H1 (cell line): Measurements from ENCODE around the gene HS1BP3. TPM values are rescaled to one million over a fixed set of nuclear protein-coding genes. Genes with fewer than 3 reads are reported as not detected.

Experiments
- CTCF ChIA-PET: fragments of 300-600 bp; sonication (Branson Sonifier 250); formaldehyde crosslinking; loops from one replicate; lab custom pipeline; 2021; ENCODE audit not compliant: partially characterized antibody; lab: Charles Lee
- POLR2A ChIA-PET: fragments of 300-600 bp; sonication (Branson Sonifier 250); formaldehyde crosslinking; loops from one replicate; lab custom pipeline; 2021; ENCODE audit warnings: inconsistent platforms; ENCODE audit not compliant: partially characterized antibody; lab: Charles Lee
- DNase-seq, 2 experiments: peaks; one replicate each; pipeline versions ENCODE4 v3.0.0 to v3.0.0-alpha.2; 2010 to 2022; ENCODE audit warnings: low spot score in 2 of 2, low read depth in 1 of 2, mixed read lengths in 1 of 2
- FAIRE-seq: peaks from 2 replicates; lab custom pipeline; 2011; peaks lifted over from hg19 to GRCh38; lab: Jason Lieb, UNC
- H2AFZ ChIP-seq: 2 replicates; pipeline ENCODE4 v1.8.1; 2012; ENCODE audit warnings: low read length, inconsistent platforms
- H2AK5ac ChIP-seq: 2 replicates; pipeline ENCODE4 v1.6.1; 2013; ENCODE audit warnings: low read depth, low read length
- H2BK120ac ChIP-seq: replicated peaks from 2 replicates; pipeline ENCODE3; 2013; ENCODE audit warnings: low read depth, low read length, inconsistent platforms
- H2BK12ac ChIP-seq: 2 replicates; pipeline ENCODE4 v1.6.1; 2013; ENCODE audit warnings: low read depth, low read length
- H2BK15ac ChIP-seq: 2 replicates; pipeline ENCODE4 v1.6.1; 2013; ENCODE audit warnings: low read length
- H2BK20ac ChIP-seq: 2 replicates; pipeline ENCODE4 v1.6.1; 2013; ENCODE audit warnings: low read length
- H2BK5ac ChIP-seq: 2 replicates; pipeline ENCODE4 v1.6.1; 2013; ENCODE audit warnings: low read depth, low read length
- H3K14ac ChIP-seq: 2 replicates; pipeline ENCODE4 v1.6.1; 2013; ENCODE audit warnings: inconsistent platforms; ENCODE audit not compliant: insufficient read length
- H3K18ac ChIP-seq: 2 replicates; pipeline ENCODE4 v1.6.1; 2013; ENCODE audit warnings: low read length; ENCODE audit errors: extremely low read depth
- H3K23ac ChIP-seq: 2 replicates; pipeline ENCODE4 v1.6.1; 2013; ENCODE audit warnings: inconsistent platforms; ENCODE audit not compliant: insufficient read length
- H3K23me2 ChIP-seq: 2 replicates; pipeline ENCODE4 v1.6.1; 2013; ENCODE audit warnings: low read depth, low read length
- H3K27ac ChIP-seq: 2 replicates; pipeline ENCODE4 v1.6.1; 2011; ENCODE audit warnings: low read depth, low read length, inconsistent platforms
- H3K27me3 ChIP-seq, 4 experiments: replicated peaks in 1 of 4; 1 replicate in 1 of 4; 2 replicates in 3 of 4; pipeline versions ENCODE4 v1.6.1 to v1.8.1; 2011 to 2013; ENCODE audit warnings: low read length in 3 of 4, mild to moderate bottlenecking in 3 of 4, inconsistent platforms in 2 of 4, mixed read lengths in 2 of 4, moderate library complexity in 1 of 4; ENCODE audit not compliant: control insufficient read depth in 3 of 4, insufficient read depth in 3 of 4; ENCODE audit errors: extremely low read depth in 1 of 4
- H3K36me3 ChIP-seq, 4 experiments: 2 replicates each; pipeline versions ENCODE4 v1.6.1 to v1.8.1; 2011 to 2013; ENCODE audit warnings: mild to moderate bottlenecking in 4 of 4, low read length in 3 of 4, moderate library complexity in 2 of 4, control low read depth in 1 of 4, inconsistent platforms in 1 of 4; ENCODE audit not compliant: insufficient read depth in 4 of 4, control insufficient read depth in 2 of 4
- H3K4ac ChIP-seq: replicated peaks from 2 replicates; pipeline ENCODE3; 2013; ENCODE audit warnings: low read length, low read depth, mixed read lengths, inconsistent platforms; ENCODE audit not compliant: insufficient read length
- H3K4me1 ChIP-seq, 4 experiments: replicated peaks in 1 of 4; 1 replicate in 1 of 4; 2 replicates in 3 of 4; pipeline versions ENCODE4 v1.6.1 to v1.8.1; 2011 to 2013; ENCODE audit warnings: low read length in 3 of 4, inconsistent platforms in 2 of 4, mixed read lengths in 1 of 4; ENCODE audit not compliant: insufficient read depth in 4 of 4, control insufficient read depth in 3 of 4
- H3K4me2 ChIP-seq, 2 experiments: 2 replicates each; pipeline versions ENCODE4 v1.6.1 to v1.8.1; 2011 to 2013; ENCODE audit warnings: low read depth in 2 of 2, low read length in 2 of 2, control low read depth in 1 of 2, inconsistent platforms in 1 of 2, mild to moderate bottlenecking in 1 of 2; ENCODE audit not compliant: insufficient read depth in 1 of 2
- H3K4me3 ChIP-seq, 4 experiments: fragments of 200-600, 300-600 bp in 1 of 4; sonication (generic), shearing (Covaris generic), sonication (Bioruptor Twin) in 1 of 4; 2 replicates each; pipeline versions ENCODE4 v1.5.1 to v1.8.1; 2011 to 2016; ENCODE audit warnings: low read length in 4 of 4, low read depth in 3 of 4, control low read depth in 2 of 4, inconsistent platforms in 2 of 4, mild to moderate bottlenecking in 2 of 4, mixed read lengths in 1 of 4, moderate library complexity in 1 of 4; ENCODE audit not compliant: insufficient read depth in 2 of 4; ENCODE audit errors: extremely low read depth in 1 of 4
- H3K56ac ChIP-seq: replicated peaks from 2 replicates; pipeline ENCODE3; 2013; ENCODE audit warnings: low read depth, mild to moderate bottlenecking, mixed read lengths, low read length, inconsistent platforms; ENCODE audit not compliant: insufficient read length
- H3K79me1 ChIP-seq: 2 replicates; pipeline ENCODE4 v1.6.1; 2013; ENCODE audit warnings: low read depth, low read length, control low read depth
- H3K79me2 ChIP-seq, 2 experiments: 2 replicates each; pipeline versions ENCODE4 v1.6.1 to v1.8.1; 2012 to 2013; ENCODE audit warnings: low read length in 2 of 2, mild to moderate bottlenecking in 2 of 2, inconsistent platforms in 1 of 2; ENCODE audit not compliant: insufficient read depth in 2 of 2, control insufficient read depth in 1 of 2
- H3K9ac ChIP-seq, 4 experiments: replicated peaks in 1 of 4; 1 replicate in 1 of 4; 2 replicates in 3 of 4; pipeline versions ENCODE4 v1.6.1 to v1.8.1; 2011 to 2013; ENCODE audit warnings: low read depth in 3 of 4, low read length in 3 of 4, control low read depth in 2 of 4, mild to moderate bottlenecking in 2 of 4, moderate library complexity in 2 of 4, inconsistent platforms in 1 of 4; ENCODE audit errors: extremely low read depth in 1 of 4
- H3K9me3 ChIP-seq, 2 experiments: 2 replicates each; pipeline versions ENCODE4 v1.6.1 to v1.8.1; 2012 to 2013; ENCODE audit warnings: mild to moderate bottlenecking in 2 of 2, moderate library complexity in 2 of 2, control low read depth in 1 of 2, inconsistent platforms in 1 of 2, low read depth in 1 of 2, low read length in 1 of 2, mixed read lengths in 1 of 2; ENCODE audit not compliant: insufficient read depth in 2 of 2
- H4K20me1 ChIP-seq, 2 experiments: replicated peaks in 1 of 2; 2 replicates each; pipeline versions ENCODE3 to v1.8.1; 2011 to 2013; ENCODE audit warnings: inconsistent platforms in 2 of 2, low read length in 2 of 2, mild to moderate bottlenecking in 1 of 2; ENCODE audit not compliant: insufficient read depth in 2 of 2, control insufficient read depth in 1 of 2
- H4K5ac ChIP-seq: 2 replicates; pipeline ENCODE4 v1.6.1; 2013; ENCODE audit warnings: low read length, low read depth, mixed read lengths, inconsistent platforms; ENCODE audit not compliant: insufficient read length
- H4K8ac ChIP-seq: 2 replicates; pipeline ENCODE4 v1.8.0; 2013; ENCODE audit warnings: mild to moderate bottlenecking, moderate library complexity, low read length, inconsistent platforms; ENCODE audit not compliant: insufficient read depth; ENCODE audit errors: extremely low read depth
- H4K91ac ChIP-seq: replicated peaks from 2 replicates; pipeline ENCODE3; 2013; ENCODE audit warnings: low read length, mixed read lengths, inconsistent platforms; ENCODE audit not compliant: insufficient read length
- MAX ChIP-seq: IDR thresholded peaks from 2 replicates; pipeline ENCODE4 v1.6.1; 2012; ENCODE audit warnings: inconsistent platforms
- SAP30 ChIP-seq: fragments of 300-600 bp; sonication (generic); IDR thresholded peaks from 2 replicates; pipeline ENCODE4 v1.7.1; 2012; ENCODE audit warnings: low read length, moderate library complexity, mild to moderate bottlenecking, inconsistent platforms; ENCODE audit not compliant: insufficient read depth, insufficient replicate concordance
- WGBS, 2 experiments: shearing (Covaris generic) in 1 of 2; methylation state at CpG; one replicate each; pipeline versions ENCODE4 v1.1.6 to v1.1.7; 2013 to 2015; ENCODE audit warnings: low lambda C conversion rate in 2 of 2, mixed read lengths in 2 of 2, inconsistent platforms in 1 of 2, low coverage in 1 of 2, missing lambda C conversion rate in 1 of 2; ENCODE audit not compliant: insufficient replicate concordance in 2 of 2, insufficient coverage in 1 of 2, insufficient read length in 1 of 2; ENCODE audit errors: extremely low coverage in 1 of 2, missing lambda C conversion rate in 1 of 2; 5-methylcytosine and 5-hydroxymethylcytosine counted together
- polyA plus RNA-seq, 7 experiments: library from polyadenylated mRNA; depleted of rRNA in 3 of 7; stranded (reverse) in 5 of 7; unstranded in 2 of 7; fragments of >200 nt in 5 of 7; fragments of 200-250 nt in 2 of 7; gene quantifications; 1 replicate in 5 of 7; 2 replicates in 1 of 7; 4 replicates in 1 of 7; pipeline versions ENCODE4 v1.2.1 to v1.2.3, GENCODE V29; 2011 to 2013; ENCODE audit warnings: missing spikeins in 2 of 7, mixed read lengths in 2 of 7
- total RNA-seq: library from RNA; stranded (reverse); fragmentation: NEBNext Ultra II Directional; extraction: Animal tissue kit (Norgen Biotek cat#: 25700); gene quantifications from 2 replicates; pipeline ENCODE4 v1.2.1, GENCODE V29; 2021

The HS1BP3 gene
- total and polyA plus RNA-seq, 2 of the 8 experiments (the other 6 are each of a cell fraction or from before 2014, with no cell fraction given): 11.1 to 11.3 TPM

GRCh38 chr2:20664431-20665242 lies 13.7 kb upstream of the HS1BP3 start:
- H4K20me1 ChIP-seq: peaks cover 2 to 16% of the 10 kb centered on the region in 2 experiments
- H3K14ac ChIP-seq: no peak overlapping the region
- FAIRE-seq (no peak), DNase-seq (no peak)
- H3K23ac ChIP-seq: no peak overlapping the region
- no peak overlapping the region for H2AFZ ChIP-seq
- ChIA-PET POLR2A (interaction anchor here (1.3 to 2.2 kb wide), 3 partner anchors 9 to 11 kb away, joined by 4 to 8 read pairs (median 4); no protein-coding TSS in a partner anchor), CTCF (interaction anchor here (0.7 to 8.9 kb wide), 8 partner anchors 8 to 301 kb away, joined by 3 to 266 read pairs (median 8); partner anchors contain the start of gene HS1BP3)
- no peaks in the 10 kb centered on the region; a peak in 1 of 8 replicates for H3K36me3 ChIP-seq
- peak overlapping the region in 1 of 4 experiments; percentile 76; a peak in 2 of 8 replicates for H3K4me3 ChIP-seq
- no peak overlapping the region for H3K56ac ChIP-seq
- no peak overlapping the region for H2BK120ac ChIP-seq
- H3K79me2 ChIP-seq: no peaks in the 10 kb centered on the region
- H4K91ac ChIP-seq: no peak overlapping the region
- peak; percentile 20; the same call in 1 of the 2 replicates for TF ChIP-seq MAX
- no peak for TF ChIP-seq SAP30
- H3K4me1 ChIP-seq: peaks cover 0 to 22% (median 6%) of the 10 kb centered on the region in 4 experiments; a peak in 6 of 7 replicates
- H4K5ac ChIP-seq: no peak overlapping the region
- no peak overlapping the region for H3K18ac ChIP-seq
- H3K79me1 ChIP-seq: no peaks in the 10 kb centered on the region
- H2BK20ac ChIP-seq: no peak overlapping the region
- H3K27me3 ChIP-seq: peaks cover 66 to 79% (median 77%) of the 10 kb centered on the region in 4 experiments
- H2BK12ac ChIP-seq: no peak overlapping the region
- no peak overlapping the region for H3K9ac ChIP-seq
- 35% methylated on average over 17 of the region's 17 CpGs; no CpG with 5 or more reads in 1 of the 2 experiments for WGBS, 2 experiments
- H3K27ac ChIP-seq: no peak overlapping the region
- H2BK15ac ChIP-seq: no peak overlapping the region
- no peak overlapping the region for H2BK5ac ChIP-seq
- H3K4me2 ChIP-seq: peak overlapping the region; percentile 88 to 92
- H4K8ac ChIP-seq: no peak overlapping the region
- H3K4ac ChIP-seq: no peak overlapping the region
- no peaks in the 10 kb centered on the region for H3K9me3 ChIP-seq
- peaks cover 17% of the 10 kb centered on the region; the same call in 1 of the 2 replicates for H3K23me2 ChIP-seq
- no peak overlapping the region for H2AK5ac ChIP-seq
